Adrenal gland (tissue), 5 donors: Measurements from ENCODE around the gene BCL2L15.

ENCODE experiments used
- POLR2A ChIP-seq, 2 donors: fragments of 450-650 bp; IDR thresholded peaks; one replicate each; pipeline ENCODE4 v1.6.1; 2017; ENCODE audit warnings: antibody characterized with exemption in 2 of 2, mild to moderate bottlenecking in 2 of 2, moderate library complexity in 1 of 2
- TF ChIP-seq, protein P1 (sequence below), 6 experiments: fragments of 450-650 bp in 4 of 6; fragments of 200-600 bp in 2 of 6; sonication (generic) in 1 of 6; IDR thresholded peaks; 1 replicate in 5 of 6; 2 replicates in 1 of 6; pipeline versions ENCODE4 v1.5.1 to v1.8.0; 2016 to 2021; ENCODE audit warnings: antibody characterized with exemption in 6 of 6, mild to moderate bottlenecking in 2 of 6, moderate library complexity in 1 of 6
- donor health status: DM: no; HTN: no; CAD: no.

DNA sequence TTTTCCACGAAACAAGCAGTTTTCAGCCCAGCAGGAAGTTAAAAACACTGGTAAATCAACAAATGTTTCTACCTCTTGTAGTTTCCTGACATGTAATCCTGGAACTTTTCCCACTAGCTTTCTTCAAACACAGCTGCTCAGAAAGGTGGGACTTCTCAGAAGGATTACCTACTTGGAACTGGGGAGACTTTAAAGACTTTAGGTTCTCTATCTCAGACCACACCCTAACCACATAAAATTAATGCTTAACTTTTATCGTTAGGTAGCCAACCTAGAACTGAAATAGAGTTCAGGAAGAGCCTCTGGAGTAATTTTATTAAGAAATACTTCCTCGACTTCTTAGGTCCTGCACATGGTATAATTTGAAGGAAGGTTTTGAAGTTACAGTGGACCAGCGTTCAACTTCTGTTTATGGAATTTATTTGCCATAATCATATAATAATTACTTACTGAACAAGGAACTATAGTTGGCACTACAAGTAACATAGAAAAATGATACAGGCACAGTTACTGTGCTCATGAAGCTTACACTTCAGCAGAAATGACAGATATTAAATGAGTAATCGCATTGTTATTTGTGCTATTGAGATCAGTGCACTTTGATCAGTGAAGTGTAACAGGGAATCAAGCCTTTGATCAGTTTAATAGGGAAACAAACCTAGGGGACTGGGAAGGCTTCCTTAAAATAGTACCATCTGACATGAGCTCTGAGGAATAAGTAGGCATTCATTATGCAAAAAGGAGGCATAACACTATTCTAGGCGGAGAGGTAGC, at the start of gene BCL2L15:
- TF ChIP-seq, protein P1, sequence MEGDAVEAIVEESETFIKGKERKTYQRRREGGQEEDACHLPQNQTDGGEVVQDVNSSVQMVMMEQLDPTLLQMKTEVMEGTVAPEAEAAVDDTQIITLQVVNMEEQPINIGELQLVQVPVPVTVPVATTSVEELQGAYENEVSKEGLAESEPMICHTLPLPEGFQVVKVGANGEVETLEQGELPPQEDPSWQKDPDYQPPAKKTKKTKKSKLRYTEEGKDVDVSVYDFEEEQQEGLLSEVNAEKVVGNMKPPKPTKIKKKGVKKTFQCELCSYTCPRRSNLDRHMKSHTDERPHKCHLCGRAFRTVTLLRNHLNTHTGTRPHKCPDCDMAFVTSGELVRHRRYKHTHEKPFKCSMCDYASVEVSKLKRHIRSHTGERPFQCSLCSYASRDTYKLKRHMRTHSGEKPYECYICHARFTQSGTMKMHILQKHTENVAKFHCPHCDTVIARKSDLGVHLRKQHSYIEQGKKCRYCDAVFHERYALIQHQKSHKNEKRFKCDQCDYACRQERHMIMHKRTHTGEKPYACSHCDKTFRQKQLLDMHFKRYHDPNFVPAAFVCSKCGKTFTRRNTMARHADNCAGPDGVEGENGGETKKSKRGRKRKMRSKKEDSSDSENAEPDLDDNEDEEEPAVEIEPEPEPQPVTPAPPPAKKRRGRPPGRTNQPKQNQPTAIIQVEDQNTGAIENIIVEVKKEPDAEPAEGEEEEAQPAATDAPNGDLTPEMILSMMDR (IDR thresholded peaks at IDR 0.05): no peak
- no peak for TF ChIP-seq POLR2A (IDR thresholded peaks at IDR 0.05)
